Activated effector memory CD4-positive, alpha-beta T cell treated with anti-CD3 and anti-CD28 coated beads, Interleukin-2, amount 50 U/mL, for 16 hours (primary cell): ENCODE measurements around the gene ATP7B.
"Not testable (repeated sequence)": the region's sequence is repeated elsewhere in the genome, so short reads cannot be mapped to it uniquely, and the experiment has no call there.

Experiments
- DNase-seq: peaks from one replicate; pipeline ENCODE4 v3.0.0-alpha.2; 2020

The ATP7B gene

GRCh38 chr13:52010890-52011631 lies at the start of gene ATP7B:
Gene ATP7B (minus strand): TSS chr13:52011450. CDS start chr13:52011337, 113 bp downstream.
- peak; percentile 67 for DNase-seq

DNA sequence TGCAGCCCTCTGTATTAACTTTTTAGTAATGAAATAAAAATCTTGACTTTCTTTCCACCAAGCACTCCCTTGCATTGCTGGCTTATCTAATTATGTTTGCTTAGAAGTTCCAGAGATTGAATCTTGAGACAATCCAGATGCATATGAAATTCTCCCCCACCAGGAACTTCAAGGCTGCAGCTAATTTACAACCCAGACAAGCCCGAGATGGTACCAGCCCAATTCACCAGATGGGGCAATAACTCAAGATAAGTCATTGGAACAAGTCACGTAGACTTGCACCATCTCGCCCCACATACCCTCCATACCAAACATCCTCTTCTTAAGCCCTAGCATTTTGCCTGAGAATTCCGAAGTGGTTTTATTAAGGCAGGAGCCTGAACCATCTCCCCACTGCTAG lies 42.2 kb upstream of the ATP7B start:
- no peak for DNase-seq

DNA sequence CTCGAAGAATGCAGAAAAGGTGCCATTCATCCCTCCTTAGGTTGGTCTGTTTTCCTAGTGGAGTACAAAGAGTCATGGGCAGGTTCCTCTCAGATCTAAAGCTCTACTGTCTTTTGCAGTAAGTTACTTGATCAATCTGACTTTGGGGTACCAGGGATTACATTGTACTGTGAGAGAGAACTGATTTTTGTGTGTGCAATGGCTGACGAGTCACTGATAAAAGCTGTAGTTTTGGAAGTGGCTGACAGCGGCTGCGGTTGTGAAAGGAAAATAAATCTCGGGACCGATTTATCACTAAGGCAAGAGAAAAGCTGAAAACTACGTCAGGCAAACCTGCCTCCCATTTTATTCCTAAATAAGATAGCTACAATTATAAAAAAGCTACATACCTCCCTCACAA lies 40.1 kb upstream of the ATP7B start:
- no peak for DNase-seq

DNA sequence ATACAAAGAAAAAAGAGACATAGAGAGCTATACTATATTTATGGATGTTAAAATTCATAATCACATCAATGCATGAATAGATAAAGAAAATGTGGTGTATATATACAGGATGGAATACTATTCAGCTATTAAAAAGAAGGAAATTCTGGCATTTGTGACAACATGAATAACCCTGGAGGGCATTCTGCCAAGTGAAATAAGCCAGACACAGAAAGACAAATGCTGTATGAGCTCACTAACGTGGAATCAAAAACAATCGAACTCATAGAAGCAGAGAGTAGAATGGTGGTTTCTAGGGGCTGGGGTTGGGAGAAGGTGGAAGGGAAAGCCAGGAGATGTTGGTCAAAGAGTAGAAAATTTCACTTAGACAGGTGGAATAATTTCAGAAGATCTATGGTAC lies 37.3 kb upstream of the ATP7B start:
- DNase-seq: no peak

DNA sequence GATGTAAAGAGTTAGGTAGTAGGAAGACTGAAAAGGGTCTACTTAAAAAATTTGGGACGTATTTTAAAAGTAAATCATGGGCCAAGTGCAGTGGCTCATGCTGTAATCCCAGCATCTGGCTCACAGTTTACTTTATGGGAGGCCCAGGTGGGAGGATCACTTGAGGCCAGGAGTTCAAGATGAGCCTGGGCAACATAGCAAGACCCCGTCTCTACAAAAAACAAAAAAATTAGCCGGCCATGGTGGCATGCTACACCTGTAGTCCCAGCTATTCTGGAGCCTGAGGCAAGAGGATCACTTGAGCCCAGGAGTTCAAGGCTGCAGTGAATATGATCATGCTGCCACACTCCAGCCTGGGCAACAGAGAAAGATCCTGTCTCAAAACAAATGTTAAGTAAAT lies 36.2 kb upstream of the ATP7B start:
- no peak for DNase-seq

DNA sequence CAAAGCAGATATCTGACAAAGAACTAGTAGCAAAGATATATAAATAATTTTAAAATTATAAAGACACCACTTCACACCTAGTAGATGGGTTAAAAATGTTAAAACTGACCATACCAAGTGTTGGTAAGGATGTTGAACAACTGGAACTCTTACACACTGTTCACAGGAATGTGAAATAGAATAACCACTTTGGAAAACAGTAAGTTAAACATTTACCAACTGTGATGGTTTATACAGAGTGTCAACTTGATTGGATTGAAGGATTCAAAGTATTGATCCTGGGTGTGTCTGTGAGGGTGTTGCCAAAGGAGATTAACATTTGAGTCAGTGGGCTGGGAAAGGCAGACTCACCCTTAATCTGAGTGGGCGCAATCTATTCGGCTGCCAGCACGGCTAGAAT lies 32.4 kb upstream of the ATP7B start:
- no peak for DNase-seq

- DNase-seq: no peak
Measured at GRCh38 chr13:52036037-52036436, 24.8 kb upstream of the ATP7B start.

GRCh38 chr13:52034616-52035226 lies 23.5 kb upstream of the ATP7B start:
- DNase-seq: no peak

GRCh38 chr13:52033039-52033438 lies 21.8 kb upstream of the ATP7B start:
- DNase-seq: no peak

- not testable (repeated sequence) for DNase-seq
Measured at GRCh38 chr13:52030401-52030800, 19.2 kb upstream of the ATP7B start.

- DNase-seq: no peak
Measured at GRCh38 chr13:52029569-52029968, 18.3 kb upstream of the ATP7B start.

- DNase-seq: no peak
Measured at GRCh38 chr13:52027832-52028231, 16.6 kb upstream of the ATP7B start.

DNA sequence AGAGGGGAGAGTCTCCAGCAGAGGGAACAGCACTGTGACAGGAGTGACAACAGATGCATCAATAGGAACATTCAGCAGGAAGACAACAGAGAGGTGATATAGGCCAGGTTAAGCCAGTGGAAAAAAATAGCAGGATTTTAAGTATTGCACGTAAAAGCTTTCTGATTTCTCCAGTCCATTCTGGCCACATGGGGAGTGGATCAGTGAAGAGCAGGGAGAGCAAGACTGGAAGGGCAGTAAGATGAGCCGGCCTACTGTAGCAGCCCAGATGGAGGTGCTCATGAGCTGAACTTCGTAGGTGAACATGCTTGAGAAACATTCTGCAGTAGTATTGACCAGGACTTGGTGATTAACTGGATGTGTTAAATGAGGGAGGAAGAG lies 15.0 kb upstream of the ATP7B start:
- DNase-seq: no peak

DNA sequence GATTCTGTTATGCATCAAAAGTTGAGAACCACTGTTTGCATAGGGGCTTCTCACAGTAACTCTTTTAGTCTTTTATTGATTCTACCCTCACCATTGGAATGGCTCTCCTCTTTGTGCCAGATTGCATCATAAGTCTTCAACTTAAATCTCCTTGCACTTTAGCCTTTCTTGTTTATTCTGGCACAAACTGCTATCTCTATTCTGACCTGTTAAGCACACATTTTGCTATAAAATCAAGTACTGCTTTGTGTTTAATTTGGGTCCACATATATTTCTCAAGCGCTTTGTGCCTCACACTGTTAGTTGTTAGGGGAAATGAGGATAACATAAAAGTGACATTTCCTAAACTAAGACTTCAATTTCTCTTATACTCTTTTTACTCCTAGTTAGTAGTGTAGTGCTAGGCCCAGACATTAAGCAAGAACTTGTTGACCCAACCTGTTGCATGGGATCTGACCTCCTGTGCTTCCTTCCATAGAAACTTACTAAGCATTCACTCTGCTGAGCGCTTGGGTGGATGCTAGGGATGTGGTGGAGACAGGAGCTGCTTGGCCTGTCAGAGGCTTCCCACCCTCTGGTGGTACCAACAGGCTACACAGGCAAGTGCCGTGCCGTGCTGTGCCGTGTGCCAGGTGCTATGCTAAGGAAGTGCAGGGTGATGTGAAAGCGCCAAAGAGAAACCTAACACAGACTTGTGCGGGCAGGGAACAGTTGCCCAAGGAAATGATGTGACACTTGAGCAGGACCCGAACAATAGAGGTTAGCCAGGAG lies 14.4 kb upstream of the ATP7B start:
- no peak for DNase-seq

DNA sequence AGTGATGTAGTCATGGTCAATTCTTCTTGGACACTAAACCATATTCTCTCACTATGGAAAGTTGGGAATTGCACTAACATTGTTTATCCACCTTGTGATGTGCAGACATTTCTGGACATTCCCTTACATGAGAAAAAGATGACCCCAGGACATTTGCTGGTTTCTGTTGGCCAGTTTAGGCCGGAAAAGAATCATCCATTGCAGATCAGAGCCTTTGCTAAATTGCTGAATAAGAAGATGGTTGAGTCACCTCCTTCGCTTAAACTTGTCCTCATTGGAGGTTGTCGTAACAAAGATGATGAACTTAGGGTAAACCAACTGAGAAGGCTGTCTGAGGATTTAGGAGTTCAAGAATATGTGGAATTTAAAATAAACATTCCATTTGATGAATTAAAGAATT lies 13.2 kb upstream of the ATP7B start, which contains the start of gene UTP14C:
Gene UTP14C, plus strand, starts transcription at position 211 of the 400 bp plus-strand sequence. CDS start 4,114 bp downstream, outside the sequence.
- DNase-seq: no peak

DNA sequence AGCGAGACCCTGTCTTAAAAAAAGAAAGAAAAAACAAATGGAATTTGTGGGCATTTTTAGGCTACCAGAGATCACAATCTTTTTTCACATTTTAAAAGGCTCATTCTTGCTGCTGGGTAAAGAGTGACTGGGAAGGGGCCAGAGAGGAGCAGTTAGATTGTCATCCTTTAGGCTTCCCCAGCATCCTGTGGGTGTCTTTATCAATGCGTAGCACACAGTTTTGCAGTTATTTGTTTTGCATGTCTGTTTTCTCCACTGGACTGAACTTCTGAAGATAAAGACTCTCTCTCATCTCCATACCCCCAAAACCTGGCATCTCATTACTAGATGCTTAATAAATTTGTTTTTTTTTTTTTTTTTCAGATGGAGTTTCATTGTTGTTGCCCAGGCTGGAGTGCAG lies 11.1 kb upstream of the ATP7B start:
- no peak for DNase-seq

DNA sequence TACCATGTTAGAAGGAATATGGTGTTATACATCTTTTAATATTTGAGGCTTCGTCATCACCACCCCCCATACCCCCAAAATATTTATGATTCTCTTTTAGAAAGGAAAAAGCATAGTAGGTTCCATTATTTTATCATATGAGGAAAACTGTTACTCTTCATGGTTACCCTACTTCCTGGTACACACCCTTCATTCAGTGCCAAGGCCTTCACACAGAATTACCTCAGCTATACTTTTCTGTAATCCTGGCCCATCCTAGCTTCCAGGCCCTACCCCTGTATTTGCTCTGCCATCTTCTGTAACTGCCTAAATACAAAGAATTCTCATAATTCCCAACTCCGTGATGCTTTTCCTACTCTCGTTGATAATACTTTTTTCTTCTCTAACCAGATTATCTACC lies 8.9 kb upstream of the ATP7B start:
- DNase-seq: no peak

DNA sequence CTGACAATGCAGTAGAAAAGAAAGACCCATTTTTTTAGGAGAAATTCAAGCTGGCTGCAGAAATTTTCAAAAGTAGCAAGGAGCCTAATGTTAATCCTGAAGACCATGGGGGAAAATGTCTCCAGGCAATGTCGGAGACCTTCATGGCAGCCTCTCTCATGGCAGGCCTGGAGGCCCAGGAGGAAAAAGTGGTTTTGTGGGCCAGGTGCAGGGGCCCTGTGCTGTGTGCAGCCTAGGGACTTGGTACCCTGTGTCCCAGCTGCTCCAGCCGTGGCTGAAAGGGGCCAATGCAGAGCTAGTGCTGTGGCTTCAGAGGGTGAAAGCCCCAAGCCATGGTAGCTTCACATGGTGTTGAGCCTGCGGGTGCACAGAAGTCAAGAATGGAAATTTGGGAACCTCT lies 5.0 kb upstream of the ATP7B start:
- DNase-seq: no peak

DNA sequence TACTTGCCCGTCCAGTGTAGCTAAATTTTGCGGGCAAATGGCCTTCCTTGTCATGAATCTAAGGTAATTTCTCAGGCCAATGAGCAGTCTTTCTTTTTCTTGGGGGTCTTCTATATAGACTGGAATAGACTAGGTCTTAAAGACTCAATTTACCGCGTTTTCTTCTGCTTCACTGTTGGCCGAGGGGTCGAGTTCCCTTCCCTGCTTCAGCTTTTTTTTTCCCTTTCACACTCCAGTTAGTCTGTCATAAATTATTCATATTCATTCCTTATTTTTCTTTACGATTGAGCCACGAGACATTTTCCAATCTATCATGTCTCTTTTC lies 1.2 kb upstream of the ATP7B start:
- no peak for DNase-seq

DNA sequence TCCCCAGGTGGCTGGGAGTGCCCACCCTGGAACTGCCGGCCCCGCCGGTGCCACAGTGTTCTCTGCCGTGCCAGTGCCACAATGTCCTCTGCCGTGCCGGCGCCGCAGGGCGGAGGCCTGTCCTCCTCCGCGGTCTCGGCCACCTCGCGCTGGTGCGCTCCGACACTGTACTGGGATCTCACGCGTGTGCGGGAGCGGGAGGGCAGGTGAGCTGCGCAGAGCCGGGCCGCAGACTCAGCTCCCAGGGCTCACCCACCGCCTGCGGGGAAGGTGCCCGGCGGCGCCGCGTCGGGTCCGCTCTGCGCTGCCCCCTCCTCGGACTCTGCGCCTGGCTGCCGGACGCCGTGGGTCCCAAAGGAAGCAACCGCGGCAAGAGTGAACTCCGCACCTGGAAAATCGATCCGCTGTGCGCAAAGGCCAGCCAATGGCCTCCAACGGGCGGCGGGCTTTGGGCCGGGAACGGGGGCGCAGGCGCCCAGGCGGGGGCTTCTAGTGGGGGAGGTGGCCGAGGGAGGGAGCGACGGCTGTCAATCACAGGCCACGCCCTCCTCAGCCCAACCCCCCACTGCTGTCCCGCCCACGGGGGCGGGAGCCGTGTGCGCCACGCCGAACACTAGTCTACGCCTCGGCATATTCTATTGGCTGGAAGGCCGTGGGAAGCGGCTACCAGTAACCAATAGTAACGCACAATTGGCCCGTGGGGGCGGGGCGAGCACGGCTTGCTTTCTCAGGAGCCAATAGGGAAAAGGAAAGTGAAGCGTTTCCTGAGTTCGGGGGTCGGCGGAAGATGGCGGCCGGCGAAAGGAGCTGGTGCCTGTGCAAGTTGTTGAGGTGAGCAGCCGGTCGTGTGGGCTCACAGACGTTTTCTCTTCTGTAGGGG lies 622 bp upstream of the ATP7B start, which contains the start of gene ALG11:
Gene ALG11, plus strand, starts transcription at position 767 of the 880 bp plus-strand sequence. Its CDS starts 21 bp downstream, at position 788.
- peak; percentile 100 for DNase-seq

- no peak for DNase-seq
Measured at GRCh38 chr13:52009946-52010345, 1.3 kb downstream of the ATP7B start.

DNA sequence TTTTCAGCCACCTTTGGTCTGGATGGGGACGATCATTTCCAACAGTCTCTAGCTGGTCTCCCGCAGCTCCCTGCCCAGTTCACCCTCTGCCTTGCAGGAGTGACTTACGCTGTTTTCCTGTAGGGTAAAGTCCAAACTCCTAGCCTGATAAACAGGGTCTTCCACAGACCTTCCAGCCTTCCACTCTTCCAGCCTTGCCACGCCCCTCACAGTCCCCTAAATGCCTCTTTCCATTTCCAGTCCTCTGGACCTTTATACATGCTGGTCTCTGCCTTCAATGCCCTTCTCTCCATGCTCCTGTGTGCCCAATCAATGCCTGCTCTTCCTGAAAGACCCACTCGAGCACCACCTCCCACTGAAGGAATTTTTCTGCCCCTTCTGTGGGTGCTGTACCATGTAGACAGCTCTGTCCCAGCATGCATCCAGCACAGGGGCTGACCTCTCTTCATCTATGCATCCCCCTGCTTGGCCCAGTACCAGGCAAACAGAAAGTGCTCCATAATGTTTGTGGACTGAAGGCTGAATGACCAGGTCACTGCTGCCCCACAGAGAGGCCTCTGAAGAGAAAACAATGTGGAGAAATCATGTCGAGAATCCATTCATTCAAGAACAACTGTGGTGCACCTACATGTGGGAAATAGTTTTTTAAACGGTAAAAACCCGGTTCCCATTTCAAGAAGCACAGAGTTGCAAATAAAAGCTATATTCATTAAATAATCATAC lies 4.6 kb downstream of the ATP7B start:
- no peak for DNase-seq
